NCI-H446 treated with DMSO at 0.1 percent for 48 hours (cell line): ENCODE results near the gene SCGB3A1.

ENCODE experiments used
- DNase-seq: peaks from one replicate; lab custom pipeline; 2025; lab: John Stamatoyannopoulos, UW

SCGB3A1 gene

DNA sequence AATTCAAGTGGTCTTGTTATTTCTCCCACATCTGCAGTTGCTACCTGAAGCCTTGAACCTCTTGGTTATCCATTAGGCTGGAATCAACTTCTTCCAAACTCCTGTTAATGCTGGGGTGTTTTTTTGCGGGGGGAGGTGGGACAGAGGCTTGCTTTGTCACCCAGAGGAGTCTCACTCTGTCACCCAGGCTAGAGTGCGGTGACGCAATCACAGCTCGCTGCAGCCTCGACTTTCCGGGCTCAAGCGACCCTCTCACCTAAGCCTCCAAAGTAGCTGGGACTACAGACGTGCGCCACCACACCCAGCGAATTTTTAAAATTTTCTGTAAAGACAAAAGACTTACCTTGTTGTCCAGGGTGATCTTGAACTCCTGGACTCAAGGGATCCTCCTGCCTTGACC lies 4.4 kb downstream of the SCGB3A1 start:
- DNase-seq = no peak

DNA sequence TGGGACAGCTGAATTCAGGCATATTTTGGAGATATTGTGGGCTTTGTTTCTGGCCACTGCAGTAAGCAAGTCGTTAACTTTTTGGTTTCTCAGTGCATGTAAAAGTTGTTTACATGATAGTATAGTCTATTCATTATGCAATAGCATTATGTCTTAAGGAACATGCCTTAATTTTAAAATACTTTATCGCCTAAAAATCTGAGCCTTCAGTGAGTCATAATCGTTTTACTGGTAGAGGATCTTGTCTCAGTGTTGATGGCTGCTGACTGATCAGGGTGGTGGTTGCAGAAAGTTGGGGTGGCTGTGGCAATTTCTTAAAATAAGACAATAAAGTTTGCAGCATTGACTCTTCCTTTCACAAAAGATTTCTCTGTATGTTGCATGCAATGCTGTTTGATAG lies 5.1 kb downstream of the SCGB3A1 start:
- DNase-seq = no peak

DNA sequence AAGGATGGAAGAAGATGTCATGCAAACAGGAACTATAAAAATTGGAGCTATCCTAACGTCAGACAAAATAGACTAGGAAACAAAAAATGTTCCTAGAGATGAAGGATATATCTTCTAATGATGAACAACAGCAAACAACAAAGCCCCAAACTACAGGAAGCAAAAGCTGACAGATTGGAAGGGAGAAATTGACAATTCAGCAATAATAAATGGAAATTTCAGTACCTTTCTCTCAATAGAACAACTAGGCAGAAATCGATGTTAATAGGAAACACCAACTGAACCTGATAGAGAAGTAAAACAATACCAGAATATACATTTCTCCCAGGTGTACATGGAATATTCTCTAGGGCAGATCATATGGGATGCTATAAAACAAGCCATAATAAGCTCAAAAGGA lies 7.6 kb downstream of the SCGB3A1 start:
- no peak for DNase-seq

DNA sequence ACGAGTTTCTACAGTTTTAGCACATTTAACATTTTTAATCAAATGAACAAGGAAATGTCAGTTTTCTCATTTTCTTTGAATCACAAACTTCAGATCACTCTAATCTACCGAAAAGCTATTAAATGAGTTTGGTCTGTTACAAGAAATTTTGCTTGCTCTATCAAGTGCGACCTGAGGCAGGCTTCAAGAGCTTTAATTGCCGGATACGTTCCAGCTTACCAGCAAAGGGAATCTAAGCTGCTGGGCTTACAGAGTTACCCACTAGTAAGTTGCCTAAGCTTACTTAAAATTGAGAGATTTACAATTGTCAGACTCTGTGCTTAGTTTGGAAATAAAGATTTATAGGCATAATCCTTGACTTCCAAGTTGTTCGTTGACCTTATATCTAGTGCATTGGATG lies 10.6 kb downstream of the SCGB3A1 start:
- DNase-seq = no peak

DNA sequence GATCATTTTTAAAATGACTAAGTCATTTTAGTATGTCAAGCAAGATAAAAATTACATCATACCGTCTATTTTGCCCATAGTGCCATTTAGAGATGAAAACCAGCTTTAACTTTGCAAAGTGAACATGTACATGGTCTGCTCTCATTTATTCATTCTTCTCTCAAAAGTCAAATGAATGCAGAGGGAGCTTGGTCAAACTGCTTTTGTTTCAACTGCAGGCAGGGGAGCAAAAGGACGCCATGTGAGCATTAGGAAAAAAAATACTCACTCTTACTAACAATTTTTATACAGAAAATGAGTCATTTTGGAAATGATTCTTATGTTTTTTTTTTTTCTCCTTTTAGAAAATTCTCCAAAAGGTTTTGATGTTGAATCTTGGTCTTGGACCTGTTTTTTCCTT lies 15.7 kb downstream of the SCGB3A1 start:
- DNase-seq = no peak

DNA sequence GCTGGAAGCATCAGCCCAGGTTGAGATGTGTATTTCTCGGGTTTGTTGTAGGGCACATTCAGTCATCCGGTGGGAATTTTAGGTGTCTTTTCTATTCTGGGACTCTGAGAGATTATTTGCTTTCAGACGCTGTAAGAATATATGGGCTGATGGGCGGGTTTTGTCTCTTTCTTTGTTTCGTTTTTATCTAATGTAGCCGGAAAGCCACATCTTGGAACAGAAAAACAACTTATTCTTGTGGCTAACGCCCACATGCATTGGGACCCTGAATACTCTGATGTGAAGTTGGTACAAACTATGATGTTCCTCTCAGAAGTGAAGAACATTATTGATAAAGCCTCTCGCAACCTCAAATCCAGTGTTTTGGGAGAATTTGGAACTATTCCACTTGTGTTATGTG lies 22.4 kb downstream of the SCGB3A1 start:
- no peak for DNase-seq

DNA sequence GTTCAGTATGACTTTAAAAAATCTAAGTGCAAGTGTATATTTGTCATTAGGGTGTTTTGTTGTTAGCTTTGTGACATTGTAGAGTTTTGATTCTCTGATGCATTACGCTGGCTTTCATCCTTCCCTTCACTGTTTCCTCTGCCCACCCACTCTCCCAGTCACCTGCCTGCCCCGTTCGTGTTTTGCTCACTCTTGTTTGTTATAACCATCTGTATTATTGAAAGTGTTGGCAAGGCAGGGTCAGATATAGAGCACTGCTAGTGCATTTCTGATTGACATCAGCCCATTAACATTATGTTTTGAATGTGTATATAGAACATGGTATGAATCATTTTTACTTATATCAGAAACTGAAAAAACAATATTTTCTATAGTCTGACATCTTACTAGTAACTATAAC lies 27.3 kb downstream of the SCGB3A1 start:
- DNase-seq = no peak

DNA sequence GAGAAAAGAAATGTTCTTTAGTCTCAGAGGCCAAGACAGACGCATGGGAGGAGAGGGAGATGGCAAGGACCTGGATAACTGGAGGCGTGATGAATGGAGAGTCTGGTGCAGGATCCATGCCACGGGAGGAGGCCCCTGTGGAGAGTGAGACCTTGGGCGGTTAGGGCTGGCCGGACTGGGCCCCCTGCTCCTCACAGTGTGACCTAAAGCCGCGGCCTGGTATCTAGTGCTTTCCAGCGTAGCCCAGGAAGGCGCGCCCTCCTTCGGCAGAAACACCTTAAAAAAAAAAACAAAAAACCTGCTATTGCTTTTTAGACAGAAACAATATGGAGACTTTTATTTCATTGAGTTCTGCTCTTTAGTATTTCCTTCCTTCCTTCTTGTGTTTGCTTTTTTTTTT lies 33.1 kb downstream of the SCGB3A1 start:
- no peak for DNase-seq

DNA sequence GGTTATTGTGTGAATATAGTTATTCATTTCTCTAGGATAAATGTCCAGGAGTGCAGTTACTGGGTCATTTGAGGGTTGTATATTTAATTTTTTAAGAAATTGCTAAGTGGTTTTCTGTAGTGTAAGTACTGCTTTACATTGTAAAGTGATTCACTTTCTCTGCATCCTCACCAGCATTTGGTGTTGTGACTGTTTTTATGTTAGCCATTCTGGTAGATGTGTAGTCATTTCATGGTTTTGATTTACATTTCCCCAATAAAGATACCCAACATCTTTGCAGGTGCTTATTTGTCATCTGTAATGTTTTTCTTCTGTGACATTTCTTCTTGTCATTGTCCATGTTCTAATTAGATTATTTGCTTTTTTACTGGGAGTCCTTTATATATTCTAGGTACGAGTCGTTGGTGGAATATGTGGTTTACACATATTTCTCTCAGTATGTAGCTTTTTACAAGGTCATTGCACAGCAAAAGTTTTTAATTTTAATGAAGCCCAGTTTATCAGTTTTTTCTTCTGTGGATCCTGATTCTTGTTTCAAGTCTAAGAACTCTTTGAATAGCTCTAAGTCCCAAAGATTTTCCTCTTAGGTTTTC lies 34.0 kb downstream of the SCGB3A1 start:
- DNase-seq = no peak

DNA sequence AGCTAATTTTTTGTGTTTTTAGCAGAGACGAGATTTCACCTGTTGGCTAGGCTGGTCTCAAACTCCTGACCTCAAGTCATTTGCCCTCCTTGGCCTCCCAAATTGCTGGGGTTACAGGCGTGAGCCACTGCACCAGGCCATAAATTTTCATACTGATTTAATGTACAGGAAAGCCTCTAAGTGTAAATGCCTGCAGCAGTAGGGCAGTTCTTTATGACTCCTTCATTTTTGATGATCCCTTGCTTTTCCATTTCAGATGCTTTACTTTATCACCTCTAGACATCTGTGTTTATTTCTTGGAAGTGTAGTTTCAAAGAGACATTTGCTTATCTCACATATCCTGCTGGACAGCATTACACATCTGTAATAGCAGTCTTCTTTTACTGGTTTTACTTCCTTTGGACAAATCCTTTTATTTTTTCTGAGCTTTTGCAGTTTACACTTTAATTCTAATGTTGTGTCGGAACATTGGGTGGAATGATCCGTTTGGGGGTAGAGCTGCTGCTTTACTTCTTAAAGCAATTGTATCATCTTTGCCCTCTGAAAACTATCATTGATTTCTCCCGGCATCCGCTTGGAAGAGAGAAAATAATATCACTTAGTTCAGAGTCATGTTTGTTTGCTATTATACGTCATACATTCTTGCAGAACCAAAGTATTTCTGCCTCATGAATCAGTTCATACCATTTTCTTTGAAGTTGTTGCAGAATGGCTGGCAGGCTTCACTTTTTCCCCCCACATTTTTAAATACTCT lies 36.0 kb downstream of the SCGB3A1 start:
- DNase-seq = no peak

DNA sequence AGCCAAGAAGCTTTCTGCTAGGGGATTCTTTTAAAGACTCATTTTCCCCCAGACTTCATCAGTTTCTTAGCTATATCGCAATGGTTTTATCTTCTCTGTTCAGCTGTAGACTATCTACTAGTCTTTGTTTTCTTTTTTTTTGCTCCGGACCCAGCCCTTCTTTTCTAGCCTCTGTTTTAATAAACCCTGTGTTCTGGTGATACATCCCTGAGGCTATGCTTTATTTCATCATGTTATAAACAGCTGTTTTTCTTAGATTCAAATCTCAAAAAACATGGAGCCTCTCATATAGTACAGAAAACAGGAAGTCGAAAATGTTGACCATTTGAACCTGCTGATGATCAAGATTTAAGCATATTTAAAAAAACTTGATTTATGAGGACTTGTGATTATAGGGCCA lies 37.8 kb downstream of the SCGB3A1 start:
- DNase-seq = no peak

DNA sequence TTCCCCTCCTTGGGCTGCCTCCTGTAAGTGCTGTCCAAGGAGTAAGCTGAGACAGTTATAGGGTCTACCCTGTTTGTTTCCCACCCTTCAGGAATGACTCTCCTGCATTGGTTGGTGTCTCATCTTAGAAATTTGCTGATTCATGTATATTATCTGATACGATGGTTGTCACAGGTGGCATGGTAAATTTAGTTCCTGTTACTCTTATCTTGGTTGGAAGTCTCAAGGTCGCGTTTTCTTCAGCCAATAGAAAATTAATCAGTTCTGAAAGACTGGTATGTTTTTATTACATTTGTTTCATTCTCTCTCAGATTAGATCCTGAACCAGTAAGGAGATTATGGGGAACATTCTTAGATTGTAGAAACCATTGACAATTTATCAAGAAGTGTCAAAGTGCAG lies 42.7 kb downstream of the SCGB3A1 start:
- DNase-seq = no peak

DNA sequence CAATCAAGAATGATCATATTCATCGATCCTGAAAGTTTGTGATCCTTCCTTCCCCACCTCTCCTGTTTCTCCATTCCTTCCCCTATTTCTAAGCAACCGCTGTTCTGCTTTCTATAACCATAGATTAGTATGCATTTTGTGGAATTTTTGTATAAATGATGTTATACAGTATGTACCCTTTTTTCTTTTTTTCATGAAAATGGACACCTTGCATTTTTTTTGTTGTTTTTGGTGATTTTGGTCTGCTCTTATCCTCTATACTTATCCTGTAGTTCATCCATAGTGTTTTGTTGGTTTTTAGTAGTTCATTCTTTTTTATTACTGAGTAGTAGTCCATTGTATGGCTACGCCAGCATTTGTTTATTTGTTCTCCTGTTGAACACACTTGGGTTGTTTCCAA lies 46.1 kb downstream of the SCGB3A1 start:
- no peak for DNase-seq

DNA sequence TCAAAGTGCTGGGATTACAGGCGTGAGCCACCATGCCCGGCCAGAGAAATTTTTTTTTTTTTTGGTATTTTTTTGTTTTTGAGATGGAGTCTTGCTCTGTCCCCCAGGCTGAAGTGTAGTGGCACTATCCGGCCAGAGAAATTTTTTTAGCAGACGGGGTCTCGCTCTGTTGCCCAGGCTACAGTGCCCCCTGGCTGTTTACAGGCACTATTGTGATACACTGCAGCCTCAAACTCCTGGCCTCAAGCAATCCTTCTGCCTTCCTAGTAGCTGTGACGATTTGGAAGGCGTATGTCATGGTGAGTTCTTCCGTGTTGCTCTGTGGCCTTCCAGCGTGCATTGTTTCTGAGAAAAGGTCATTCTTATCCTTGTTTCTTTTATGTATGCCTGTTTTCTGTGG lies 49.6 kb downstream of the SCGB3A1 start:
- DNase-seq = no peak
